ENCODE measurements around the gene MIA.
"Not testable (repeated sequence)": the region's sequence is repeated elsewhere in the genome, so short reads cannot be mapped to it uniquely, and the experiment has no call there.

The MIA gene

DNA sequence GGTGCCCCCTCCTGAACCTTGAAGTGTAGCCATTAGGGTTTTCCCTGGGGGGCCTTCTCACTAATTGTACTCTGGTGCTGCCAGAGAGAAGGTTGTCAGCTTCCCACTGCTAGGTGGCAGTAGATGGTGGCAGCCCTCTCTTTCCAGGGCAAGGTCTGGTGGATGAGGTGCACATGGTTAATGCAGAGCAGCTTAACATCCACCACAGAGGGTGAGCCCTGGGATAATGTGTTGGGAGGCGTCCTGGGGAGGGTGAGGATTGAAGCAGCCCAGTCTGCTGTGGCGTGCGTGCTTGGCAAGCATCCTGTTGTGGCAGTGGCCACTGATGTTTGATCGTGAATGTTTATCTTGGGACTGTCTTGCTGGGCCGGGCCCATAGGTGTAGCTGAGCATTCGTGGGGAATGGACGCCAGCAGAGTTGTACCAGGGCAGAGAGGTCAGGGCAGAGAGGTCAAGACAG is 29.5 kb downstream of the MIA start:
- DNase-seq: no peak

DNA sequence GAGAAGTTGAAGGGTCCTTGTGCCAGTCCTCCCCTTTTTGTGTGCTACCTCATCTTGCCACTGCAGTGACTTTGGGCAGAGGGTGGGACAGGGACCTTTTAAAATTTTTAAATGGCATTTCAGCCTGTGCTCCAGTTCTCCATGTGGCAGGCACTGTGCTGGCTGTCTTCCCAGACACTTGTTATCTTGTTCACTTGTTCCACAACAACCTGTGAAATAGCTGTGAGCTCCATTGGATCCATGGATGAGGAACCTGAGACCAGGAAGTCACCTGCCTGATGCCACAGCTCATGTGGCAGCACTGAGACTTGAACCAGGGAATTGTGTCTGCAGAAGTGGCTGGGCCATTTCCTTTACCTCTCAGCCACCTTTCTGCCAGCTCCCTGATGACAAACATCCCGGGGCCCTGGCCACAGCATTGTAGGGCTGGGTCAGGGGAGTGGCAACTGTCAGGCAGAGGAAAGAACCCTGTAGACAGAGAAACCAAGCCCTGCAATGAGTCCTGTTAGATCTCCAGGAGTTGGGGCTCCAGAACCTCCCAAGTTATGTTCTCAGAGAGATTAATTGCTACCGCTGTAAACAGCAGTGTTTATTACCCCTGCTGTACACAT is 30.0 kb downstream of the MIA start:
- DNase-seq: no peak

DNA sequence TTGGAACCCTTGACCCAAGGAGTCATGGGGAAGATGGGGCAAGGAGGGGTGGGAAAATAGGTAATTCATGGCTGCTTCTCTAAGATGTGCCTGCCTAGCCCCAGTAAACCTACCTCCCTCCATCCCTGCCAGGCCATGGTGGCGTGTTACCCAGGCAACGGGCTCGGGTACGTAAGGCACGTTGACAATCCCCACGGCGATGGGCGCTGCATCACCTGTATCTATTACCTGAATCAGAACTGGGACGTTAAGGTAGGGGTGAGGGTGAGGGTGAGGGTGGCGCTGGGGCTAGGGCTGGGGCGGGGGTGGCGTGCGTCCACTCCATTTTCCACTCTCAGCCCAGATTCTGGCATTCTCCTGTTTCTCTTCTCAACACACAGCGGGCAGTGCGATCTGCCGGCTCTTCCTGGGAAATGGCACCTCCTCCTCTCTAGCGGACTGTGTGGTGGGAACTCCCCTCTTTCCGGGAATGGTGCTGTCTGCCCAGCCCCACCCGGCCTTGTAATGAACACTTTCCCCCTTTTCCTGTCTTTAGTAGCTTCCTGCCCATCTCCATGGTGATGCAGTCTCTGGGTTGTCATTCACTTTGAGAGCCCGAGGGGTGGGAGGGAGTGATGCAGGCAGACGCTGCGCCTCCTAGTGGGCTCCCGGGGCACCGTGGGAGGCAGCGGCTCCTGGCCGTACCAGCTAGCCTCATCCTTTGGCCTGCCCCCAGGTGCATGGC is 31.3 kb downstream of the MIA start:
- peak; percentile 81 for DNase-seq

DNA sequence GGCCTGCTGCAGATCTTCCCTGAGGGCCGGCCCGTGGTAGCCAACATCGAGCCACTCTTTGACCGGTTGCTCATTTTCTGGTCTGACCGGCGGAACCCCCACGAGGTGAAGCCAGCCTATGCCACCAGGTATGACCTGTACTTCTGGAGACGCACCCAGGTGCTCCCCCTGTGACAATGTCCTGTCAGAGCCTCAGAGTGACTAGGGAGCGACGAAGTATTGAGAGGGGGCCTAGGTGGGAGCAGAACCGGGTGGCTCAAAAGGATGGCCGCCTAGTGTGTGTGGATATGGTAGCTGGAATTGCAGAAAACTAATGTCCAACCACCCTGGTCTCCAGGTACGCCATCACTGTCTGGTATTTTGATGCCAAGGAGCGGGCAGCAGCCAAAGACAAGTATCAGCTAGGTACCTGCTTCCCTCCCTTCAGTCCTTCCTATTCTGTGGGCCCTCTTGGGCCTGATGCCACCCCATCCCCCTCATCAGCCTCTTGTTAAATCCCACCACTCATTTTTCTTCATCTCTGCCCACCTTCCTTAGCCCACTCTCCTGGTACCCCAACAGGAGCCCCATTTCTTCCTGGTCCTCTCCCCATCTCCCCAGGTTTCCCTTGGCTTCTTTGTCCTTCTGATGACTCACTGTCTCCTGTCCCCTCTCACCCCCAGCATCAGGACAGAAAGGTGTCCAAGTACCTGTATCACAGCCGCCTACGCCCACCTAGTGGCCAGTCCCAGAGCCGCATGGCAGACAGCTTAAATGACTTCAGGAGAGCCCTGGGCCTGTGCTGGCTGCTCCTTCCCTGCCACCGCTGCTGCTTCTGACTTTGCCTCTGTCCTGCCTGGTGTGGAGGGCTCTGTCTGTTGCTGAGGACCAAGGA is 32.1 kb downstream of the MIA start:
- DNase-seq: no peak

DNA sequence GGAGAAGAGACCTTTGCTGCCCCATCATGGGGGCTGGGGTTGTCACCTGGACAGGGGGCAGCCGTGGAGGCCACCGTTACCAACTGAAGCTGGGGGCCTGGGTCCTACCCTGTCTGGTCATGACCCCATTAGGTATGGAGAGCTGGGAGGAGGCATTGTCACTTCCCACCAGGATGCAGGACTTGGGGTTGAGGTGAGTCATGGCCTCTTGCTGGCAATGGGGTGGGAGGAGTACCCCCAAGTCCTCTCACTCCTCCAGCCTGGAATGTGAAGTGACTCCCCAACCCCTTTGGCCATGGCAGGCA is 32.7 kb downstream of the MIA start:
- no peak for DNase-seq

DNA sequence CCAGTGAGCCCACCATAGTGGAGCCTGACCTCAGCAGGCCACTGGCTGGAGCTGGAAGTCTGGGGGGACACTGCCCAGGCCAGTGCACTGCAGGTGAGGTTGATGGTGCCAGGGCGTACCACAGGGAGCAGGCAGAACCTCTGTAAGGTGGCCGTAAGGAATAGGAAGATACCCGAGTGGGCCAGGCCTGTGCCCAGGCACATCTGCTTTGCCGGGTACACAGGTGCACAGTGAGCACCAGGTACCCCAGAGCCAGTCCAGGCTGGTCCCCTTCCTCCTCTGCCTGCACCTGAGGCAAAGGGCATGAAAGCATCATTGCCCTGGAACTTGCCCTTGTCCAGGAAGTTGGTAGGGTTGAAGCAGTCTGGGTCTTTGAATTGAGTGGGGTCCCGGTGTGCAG is 33.2 kb downstream of the MIA start:
- no peak for DNase-seq

DNA sequence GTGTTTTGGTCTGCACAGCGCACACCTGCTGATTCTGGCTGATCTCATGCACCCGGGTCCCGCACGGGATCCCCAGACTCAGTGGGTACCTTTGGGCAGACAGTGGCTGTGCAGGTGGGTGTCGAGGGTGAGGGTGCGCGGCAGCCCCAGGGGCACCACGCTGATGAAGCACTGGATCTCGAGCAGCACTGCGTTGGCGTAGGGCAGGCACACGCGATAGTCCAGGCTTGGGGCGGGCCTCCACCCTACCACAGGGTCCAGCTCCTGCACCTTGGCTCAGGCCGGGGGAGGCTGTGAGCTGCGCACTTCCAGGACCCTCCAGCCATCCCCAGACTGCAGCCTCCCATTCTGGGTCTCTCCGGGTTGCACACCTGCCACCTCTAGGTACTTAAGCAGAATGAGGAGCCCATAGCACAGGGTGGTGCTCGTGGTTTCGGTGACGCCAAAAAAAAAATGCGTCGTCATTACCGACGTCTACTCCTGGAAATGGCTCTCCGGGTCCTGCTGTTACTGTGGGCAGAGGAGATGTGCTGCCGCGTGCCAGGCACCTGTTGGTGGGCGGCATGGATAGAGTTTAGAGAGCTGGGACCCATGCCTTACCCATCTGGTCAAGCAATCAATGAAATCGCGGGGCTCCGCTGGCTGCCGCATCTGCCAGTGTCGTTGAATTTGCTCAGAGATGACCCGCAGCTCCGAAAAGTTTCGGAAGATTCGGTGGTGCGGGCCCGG is 34.2 kb downstream of the MIA start:
- DNase-seq: no peak

DNA sequence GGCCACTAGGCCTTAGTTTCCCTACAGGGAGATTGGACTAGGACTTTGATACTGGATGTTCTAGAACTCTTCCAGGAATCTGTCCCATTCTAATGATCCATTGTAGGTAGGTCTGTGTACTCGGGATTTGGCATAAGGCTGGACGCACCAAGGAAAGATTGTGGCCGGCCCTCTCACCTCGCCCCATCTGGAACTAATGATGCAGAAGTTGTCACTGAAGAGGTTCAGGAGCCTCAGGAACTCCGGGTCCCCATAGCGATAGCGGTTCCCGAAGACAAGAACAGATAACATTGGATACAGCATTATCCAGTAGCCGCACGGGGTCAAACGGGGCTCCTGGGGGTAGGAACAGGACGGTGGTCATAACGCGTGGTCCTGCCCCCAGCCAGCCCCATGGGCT is 34.8 kb downstream of the MIA start:
- no peak for DNase-seq

DNA sequence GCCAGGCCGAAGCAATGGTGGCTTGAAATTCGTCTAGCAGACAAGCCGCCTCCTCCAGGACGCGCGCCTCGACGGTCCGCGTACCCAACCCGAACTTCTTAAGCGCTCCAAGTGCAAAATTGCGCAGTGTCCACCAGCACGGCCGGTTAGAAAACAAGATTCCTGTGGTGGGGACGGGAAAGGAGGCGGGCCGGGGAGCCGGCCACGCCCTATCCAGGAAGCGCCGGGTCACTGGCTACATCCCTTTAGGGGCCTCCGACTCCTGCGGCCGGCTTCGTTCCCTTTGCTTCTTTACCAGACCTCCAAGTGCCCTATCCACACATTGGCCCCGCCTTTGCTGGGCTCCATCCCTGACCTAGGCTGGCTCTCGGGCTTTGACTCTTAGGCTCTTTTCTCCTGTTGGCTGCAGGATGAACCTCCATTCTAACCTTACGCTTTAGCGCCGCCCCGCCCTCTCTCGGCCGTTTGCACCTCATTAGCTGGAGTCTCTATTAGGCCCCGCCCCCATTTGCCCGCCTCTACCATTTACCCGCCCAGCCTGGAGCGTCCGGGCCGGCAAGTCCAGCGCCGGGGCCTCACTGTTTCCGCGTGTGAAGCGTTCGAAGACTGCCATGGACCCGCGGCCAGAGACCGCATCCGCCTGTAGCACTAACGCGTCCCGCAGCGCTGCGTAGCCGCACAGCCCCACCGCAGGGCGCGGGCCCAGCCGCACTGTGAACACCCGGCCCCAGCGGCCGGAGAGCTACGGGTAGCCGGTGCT is 35.5 kb downstream of the MIA start:
- DNase-seq: not testable (repeated sequence)

DNA sequence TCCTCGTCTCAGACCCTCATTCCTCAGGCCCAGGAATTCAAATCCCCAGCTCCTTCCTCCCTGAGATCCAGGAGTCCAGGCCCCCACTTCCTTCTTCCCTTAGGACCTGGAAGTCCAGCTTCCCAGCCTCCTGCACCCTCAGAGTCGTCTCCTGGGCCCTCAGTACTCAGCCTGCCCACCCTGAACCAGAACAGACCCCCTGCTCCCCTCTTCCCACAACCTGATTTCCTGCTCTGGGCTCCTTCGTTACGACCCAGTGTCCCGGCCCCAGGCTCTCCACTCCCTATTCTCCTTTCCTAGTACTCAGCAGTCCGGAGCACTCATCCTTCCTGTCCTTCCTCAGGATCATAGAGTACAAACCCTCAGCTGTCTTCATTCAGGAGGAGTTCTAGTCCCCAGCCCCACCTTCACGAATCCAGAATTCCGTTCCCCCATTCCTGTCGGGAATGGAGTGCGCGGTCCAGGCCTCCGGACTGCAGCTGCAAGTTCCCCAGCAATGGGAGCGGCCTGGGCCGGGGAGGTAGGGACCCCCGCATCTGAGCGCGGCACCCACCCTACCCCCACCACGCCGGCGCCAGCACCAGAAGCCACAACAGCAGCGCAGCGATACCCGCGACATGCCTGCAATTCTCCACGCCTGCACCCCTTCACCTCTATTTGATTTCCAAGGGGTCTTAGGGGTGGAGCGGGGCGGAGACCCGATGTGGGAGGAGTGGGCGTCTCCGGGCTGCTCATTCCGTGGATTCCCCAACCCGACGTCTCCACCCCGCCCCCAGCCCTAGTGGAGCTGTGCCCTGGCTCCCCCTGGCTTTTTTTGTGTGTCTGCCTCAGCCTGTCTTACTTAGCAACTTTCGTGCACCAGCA is 36.4 kb downstream of the MIA start:
- no peak for DNase-seq

DNA sequence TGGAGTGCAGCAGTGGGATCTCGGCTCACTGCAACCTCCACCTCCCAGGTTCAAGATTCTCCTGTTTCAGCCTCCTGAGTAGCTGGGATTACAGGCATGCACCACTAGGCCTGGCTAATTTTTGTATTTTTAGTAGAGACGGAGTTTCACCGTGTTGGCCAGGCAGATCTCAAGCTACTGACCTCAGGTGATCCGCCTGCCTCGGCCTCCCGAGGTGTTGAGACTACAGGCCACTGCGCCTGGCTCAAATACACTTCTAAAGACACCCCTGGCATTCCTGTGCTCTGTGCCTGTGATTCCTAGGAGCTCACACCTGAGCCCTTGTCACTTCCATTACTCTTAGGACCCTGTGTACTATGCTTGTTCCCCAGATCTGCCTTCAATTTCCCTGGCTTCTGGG is 37.2 kb downstream of the MIA start:
- not testable (repeated sequence) for DNase-seq

DNA sequence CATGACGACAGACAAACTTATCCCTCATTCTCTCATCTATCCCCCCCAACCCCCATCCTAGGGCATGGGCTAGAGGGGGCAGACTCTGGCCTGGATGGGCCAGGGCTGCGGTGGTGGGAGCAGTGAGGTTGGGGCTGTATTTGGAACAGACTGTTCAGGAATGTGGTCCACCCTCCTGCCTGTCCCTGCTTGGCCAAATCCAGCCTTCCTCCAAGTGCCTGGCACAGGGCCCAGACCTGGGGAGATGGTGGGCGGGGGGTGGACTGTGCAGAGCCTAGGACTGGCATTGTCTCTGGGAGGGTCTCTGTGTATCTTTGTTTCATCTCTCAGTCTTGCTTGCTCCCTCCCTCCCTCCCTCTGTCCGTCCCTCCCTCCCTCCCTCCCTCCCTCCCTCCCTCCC is 37.9 kb downstream of the MIA start:
- DNase-seq: no peak

DNA sequence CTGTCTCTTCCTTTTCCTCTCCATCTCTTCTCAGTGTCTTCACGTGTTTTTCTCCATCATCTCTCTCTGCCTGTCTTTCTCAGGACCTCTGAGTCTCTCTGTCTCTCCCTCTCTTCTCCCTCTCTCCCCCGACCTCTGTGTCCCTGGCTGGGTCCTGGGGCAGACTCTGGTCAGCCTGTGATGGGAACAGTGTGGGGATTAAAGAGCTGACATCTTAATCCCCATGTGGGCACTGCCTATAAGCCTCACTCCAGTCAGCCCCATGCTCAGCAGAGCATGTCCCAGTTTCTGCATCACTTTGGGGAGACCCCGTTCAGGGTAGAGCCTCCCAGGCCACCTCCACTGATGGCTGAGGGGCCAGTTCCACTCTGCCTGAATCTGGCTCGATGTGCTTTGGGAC is 39.9 kb downstream of the MIA start:
- no peak for DNase-seq

DNA sequence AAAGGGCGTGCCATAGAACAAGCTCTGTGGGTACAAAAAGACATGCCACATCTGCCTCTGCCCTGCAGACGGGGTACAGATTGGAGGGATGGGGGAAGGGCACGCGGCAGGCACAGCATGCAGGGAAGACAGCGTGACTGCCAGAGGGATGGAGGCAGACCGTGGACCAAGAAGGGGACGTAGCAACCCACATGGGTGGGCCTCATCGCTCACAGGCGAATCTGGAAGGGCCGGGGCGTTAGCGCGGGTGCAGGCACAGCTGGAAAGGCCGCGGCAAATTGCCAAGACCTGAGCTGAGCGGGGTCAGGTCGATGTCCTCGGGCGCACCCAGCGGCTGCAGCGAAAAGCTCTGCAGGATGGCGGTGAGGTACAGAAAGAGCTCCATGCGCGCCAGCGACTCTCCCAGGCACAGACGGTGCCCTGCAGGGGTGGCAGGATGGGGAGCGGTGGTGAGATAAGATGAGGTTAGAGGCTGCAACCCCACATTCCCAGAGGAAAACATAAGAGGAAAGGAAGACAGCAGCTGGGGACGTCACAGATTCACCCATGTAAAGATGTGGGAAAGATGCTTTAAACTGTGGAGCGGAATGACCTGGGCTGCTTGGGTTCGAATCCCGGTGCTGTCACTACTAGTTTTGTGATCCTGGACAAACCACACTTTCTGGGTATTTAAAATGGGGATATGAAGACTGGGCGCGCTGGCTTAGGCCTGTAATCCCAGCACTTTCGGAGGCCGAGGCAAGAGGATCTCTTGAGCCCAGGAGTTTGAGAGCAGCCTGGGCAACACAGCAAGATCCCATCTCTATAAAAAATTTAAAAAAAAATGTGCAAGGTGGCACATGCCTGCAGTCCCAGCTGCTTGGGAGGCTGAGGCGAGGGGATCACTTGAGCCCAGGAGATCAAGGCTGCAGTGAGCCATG is 43.4 kb downstream of the MIA start:
- DNase-seq: not testable (repeated sequence)

DNA sequence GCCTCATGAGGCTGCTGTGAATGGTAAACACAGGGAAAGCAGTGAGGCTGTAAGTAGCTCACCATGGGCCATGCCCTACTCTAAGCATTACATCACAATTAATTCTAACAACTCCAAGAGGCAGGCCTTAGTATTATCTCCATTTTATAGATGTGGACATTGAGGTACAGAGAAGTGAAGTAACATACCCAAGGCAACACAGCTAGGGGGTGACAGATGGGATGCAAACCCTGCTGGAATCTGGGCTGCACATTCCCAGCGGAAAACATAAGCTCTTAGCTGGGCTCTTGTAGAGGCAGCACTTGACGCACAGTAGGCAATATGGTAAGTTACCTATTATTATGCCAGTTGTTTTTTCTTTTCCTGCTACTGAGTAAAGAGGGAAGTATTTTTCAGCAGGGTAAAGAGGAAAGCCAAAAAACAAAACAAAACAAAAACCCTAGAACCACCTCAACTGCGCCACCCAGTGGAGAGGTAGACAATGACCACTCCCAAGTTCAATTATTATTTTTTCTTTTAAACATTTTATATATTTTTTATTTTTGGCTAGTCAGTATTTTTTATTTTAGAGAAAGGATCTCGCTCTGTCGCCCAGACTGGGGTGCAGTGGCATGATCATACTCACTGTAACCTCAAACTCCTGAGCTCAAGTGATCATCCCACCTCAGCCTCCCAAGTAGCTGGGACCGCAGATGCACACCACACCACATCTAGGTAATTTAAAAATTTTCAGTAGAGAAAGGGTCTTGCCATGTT is 44.3 kb downstream of the MIA start:
- DNase-seq: not testable (repeated sequence)

DNA sequence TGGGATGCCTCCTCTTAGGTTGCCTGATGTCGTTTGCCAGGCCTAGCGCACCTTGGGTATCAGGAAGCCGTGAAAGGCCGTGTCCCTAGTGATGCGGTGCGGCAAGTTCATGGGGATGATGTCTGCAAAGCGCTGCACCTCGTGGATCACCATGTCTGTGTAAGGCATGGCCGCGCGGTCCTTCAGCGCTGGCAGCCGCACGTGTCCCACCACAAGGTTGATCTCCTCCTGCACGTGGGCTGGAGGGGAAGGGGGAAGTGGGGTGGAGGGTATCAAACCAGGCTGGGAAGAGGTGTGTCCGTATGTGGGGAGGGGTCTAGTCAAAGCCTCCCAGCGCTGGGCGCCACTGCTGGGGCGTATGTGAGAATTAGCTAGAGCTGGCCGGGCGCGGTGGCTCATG is 46.8 kb downstream of the MIA start:
- no peak for DNase-seq

DNA sequence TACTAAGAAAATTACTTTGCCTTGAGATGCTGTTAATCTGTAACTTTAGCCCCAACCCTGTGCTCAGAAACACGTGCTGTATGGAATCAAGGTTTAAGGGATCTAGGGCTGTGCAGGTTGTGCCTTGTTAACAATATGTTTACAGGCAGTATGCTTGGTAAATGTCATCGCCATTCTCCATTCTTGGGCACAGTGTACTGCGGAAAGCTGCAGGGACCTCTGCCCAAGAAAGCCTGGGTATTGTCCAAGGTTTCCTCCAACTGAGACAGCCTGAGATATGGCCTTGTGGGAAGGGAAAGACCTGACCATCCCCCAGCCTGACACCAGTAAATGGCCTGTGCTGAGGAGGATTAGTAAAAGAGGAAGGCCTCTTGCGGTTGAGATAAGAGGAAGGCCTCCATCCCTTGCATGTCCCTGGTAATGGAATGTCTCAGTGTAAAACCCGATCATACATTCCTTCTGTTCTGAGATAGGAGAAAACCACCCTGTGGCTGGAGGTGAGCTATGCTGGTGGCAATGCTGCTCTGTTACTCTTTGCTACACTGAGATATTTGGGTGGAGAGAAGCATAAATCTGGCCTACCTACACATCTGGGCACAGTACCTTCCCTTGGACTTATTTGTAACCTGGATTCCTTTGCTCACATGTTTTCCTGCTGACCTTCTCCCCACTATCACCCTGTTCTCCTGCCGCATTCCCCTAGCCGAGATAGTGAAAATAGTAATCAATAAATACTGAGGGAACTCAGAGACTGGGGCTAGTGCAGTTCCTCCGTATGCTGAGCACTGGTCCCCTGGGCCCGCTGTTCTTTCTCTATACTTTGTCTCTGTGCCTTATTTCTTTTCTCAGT is 47.6 kb downstream of the MIA start:
- DNase-seq: not testable (repeated sequence)

DNA sequence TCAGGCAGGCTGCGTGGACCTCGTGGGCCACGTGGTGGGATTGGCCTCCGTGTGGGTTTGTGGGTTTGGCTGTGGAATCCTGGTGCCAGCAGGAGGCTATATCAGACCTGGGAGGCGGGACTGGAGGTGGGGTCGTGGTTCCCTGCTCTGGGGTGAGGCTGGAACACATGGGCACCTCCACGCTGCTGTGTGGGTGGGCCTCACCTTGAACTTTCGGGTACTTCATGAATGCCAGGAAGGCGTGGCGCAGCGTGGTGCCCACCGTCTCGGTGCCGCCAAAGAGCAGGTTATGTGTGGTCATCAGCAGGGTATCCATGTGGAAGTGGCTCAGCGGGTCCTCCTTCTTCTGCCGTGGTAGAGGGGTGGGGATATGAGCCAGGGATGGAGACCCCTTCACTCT is 49.6 kb downstream of the MIA start:
- not testable (repeated sequence) for DNase-seq

All from T1000 (cell line).